H1 (cell line): ENCODE measurements around the gene SPHKAP.

Experiments used
- CREB1 ChIP-seq: IDR thresholded peaks from 2 replicates; pipeline ENCODE4 v1.6.1; 2012; ENCODE audit warnings: inconsistent platforms
- EP300 ChIP-seq, 2 experiments: IDR thresholded peaks; 1 replicate in 1 of 2; 2 replicates in 1 of 2; pipeline ENCODE4 v1.6.1; 2011 to 2012; ENCODE audit warnings: low read depth in 2 of 2, low read length in 2 of 2, mild to moderate bottlenecking in 2 of 2, borderline replicate concordance in 1 of 2, inconsistent platforms in 1 of 2, moderate library complexity in 1 of 2
- EZH2 ChIP-seq: fragments of 200-600 bp; sonication (generic); IDR thresholded peaks from 2 replicates; pipeline ENCODE4 v1.7.1; 2012; ENCODE audit warnings: low read depth, mild to moderate bottlenecking, moderate library complexity, low read length, inconsistent platforms; ENCODE audit not compliant: severe bottlenecking
- GTF2F1 ChIP-seq: IDR thresholded peaks from 2 replicates; pipeline ENCODE4 v1.6.1; 2012; ENCODE audit warnings: low read depth, low read length, improper control_type of control experiment, borderline replicate concordance
- HDAC6 ChIP-seq: IDR thresholded peaks from one replicate; pipeline ENCODE4 v1.7.1; 2012; ENCODE audit warnings: low read depth, mild to moderate bottlenecking, inconsistent platforms, low read length, moderate library complexity
- POLR2A ChIP-seq, 2 experiments: IDR thresholded peaks; 1 replicate in 1 of 2; 2 replicates in 1 of 2; pipeline ENCODE4 v1.6.1; 2011; ENCODE audit warnings: low read depth in 2 of 2, low read length in 2 of 2, mild to moderate bottlenecking in 2 of 2; ENCODE audit errors: control extremely low read depth in 1 of 2
- POLR2AphosphoS5 ChIP-seq: IDR thresholded peaks from 2 replicates; pipeline ENCODE4 v1.6.1; 2011; ENCODE audit warnings: low read depth, low read length
- TAF1 ChIP-seq: IDR thresholded peaks from 2 replicates; pipeline ENCODE4 v1.6.1; 2011; ENCODE audit warnings: mild to moderate bottlenecking, low read depth, low read length

GRCh38 chr2:228063558-228063957 lies 117.9 kb downstream of the SPHKAP start:
- TF ChIP-seq HDAC6, result no peak
- no peak for TF ChIP-seq POLR2AphosphoS5
- TF ChIP-seq GTF2F1, result no peak
- no peak for TF ChIP-seq EZH2
- TF ChIP-seq EP300 (IDR thresholded peaks at IDR 0.05; ENCODE audit: borderline replicate concordance in 1 of 2, low read depth in 2 of 2, low read length in 2 of 2), result no peak
- no peak for TF ChIP-seq POLR2A (IDR thresholded peaks at IDR 0.05; ENCODE audit: control extremely low read depth in 1 of 2, low read depth in 2 of 2, low read length in 2 of 2)
- TF ChIP-seq TAF1, result no peak
- TF ChIP-seq CREB1, result no peak
